Cerebellar nuclear complex (tissue), 1 donor: ENCODE results near the gene PHC3.
"Not testable (repeated sequence)": the region's sequence is repeated elsewhere in the genome, so short reads cannot be mapped to it uniquely, and the experiment has no call there.

ENCODE experiments used
- DNase-seq, 2 experiments: peaks; one replicate each; lab custom pipeline; 2025; lab: John Stamatoyannopoulos, UW

The PHC3 gene

GRCh38 chr3:170180908-170181885 lies at the start of gene PHC3:
Gene PHC3 (minus strand): TSS chr3:170181733. CDS start chr3:170181715, 18 bp downstream.
- peak; percentile 46 to 52 for DNase-seq

- no peak for DNase-seq
Observed at GRCh38 chr3:170228093-170228766, 46.7 kb upstream of the PHC3 start.

DNA sequence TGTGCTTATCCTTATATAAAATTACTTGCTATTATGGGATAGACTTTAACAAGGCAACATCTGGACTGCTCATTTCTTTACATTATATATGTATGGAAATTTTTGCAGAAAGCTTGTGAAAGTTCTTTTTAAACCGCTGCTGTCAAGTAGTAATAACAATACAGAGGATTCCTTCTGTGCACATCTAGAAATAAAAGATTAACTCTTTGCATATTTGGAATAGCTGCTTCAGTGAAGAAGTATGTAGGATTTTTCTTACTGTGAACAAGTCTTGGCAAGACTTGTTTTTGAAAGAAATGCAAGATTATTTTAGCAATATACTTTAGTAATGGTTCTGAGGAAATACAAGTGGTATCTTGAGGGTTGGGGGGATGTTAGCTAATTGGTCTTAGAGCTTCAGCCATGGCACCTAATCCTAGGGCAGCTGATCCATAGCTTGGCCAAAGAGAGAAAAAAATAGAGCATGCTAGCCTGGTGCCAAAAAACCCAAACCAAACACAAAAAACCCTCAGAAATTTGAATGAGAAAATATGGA lies 45.0 kb upstream of the PHC3 start:
- DNase-seq = no peak

GRCh38 chr3:170225166-170225565 lies 43.6 kb upstream of the PHC3 start:
- no peak for DNase-seq

- DNase-seq = peak in 1 of 2 experiments; percentile 2
Observed at GRCh38 chr3:170222647-170223541, 41.4 kb upstream of the PHC3 start.

DNA sequence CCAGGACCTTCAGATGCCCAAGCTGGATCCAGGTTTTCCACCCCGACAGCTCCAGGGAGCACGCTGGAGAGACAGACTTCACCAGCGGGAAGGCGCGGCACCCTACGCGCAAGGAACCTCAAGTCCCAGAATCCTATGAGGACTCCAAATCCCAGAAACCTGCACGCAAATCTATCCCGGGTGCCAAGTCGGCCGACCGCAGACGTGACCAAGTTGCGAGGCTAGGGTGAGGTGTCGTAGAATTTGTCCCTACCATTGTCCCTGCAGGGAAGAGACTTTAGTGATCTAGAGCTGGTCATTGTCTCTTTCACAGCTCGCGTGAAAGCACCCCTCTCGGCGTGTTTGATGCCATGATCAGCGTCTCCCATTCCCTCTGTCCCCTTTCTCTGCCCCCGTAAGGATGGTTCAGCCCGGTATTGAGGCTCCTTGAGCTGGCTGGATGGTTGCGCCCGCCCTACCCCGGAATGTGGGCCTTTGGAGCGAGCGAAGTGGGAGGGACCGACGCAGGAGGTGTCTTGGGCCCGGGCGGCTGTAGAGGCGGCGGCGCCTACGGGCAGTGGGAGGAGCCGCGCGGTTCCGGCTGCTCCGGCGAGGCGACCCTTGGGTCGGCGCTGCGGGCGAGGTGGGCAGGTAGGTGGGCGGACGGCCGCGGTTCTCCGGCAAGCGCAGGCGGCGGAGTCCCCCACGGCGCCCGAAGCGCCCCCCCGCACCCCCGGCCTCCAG lies 40.6 kb upstream of the PHC3 start, which contains the start of gene PRKCI:
Gene PRKCI (plus strand): TSS at position 501 of the 723 bp plus-strand sequence. CDS start 246 bp downstream, outside the sequence.
- DNase-seq = peak; percentile 70 to 96

DNA sequence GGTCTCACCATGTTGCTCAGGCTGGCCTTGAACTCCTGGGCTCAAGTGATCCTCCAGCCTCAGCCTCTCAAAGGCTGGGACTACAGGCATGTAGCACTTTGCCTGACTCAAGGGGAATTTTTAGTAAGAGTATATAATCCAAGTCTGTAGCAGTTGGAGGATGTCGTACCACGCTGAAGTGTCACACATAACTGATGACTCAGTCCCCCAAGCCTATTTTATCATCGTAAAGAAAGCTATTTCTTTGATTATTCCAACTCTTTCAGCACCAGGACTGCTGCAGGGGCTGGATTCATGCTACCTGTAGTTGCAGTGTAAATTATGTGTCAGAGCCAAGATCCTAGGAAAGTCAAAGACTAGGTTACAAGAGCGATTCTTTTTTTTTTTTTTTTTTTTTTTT lies 39.3 kb upstream of the PHC3 start:
- DNase-seq = no peak

- DNase-seq = no peak
Observed at GRCh38 chr3:170219850-170220249, 38.3 kb upstream of the PHC3 start.

GRCh38 chr3:170211668-170212067 lies 30.1 kb upstream of the PHC3 start:
- DNase-seq = no peak

DNA sequence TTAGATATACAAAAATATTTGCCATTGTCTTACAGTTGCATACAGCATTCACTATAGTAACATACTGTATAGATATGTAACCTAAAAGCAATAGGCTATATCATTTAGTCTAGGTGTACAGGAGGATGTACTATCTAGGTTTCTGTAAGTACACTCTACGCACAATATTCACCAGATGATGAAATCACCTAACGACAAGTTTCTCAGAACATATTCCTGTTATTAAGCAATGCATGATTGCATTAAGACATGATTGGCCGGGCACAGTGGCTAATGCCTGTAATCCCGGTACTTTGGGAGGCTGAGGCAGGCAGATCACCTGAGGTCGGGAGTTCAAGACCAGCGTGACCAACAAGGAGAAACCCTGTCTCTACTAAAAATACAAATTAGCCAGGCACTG lies 26.2 kb upstream of the PHC3 start:
- no peak for DNase-seq

- not testable (repeated sequence) for DNase-seq
Observed at GRCh38 chr3:170206164-170206762, 24.7 kb upstream of the PHC3 start.

DNA sequence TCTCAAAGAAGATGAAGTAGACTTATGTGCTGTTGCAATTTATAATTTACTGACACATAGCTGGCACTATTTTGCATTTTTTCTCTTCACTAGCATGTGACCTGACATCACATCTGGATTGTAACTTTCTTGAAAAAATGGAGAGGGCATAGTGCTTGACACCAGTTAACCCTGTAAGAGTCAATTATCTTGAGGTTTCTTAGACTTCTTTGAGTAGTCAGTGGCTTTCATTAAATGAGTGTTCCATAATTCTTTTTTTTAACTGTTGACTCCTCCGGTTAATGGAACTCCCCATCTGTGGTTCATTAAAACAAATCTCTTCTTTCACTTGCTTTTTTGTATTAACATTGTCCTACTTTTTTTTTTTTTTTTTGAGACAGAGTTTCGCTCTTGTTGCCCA lies 23.8 kb upstream of the PHC3 start:
- DNase-seq = no peak

DNA sequence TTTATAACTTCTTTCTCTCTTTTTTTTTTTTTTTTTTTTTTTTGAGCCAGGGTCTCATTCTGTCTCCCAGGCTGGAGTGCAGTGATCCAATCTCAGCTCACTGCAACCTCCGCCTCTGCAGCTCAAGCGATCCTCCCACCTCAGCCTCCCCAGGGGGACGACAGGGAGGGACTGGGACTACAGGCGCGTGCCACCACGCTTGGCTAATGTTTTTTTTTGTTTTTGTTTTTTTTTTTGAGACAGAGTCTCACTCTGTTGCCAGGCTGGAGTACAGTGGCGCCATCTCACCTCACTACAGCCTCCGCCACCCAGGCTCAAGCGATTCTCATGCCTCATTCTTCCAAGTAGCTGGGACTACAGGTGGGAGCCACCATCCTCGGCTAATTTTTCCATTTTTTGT lies 23.0 kb upstream of the PHC3 start:
- no peak for DNase-seq

- no peak for DNase-seq
Observed at GRCh38 chr3:170204023-170204472, 22.5 kb upstream of the PHC3 start.

- no peak for DNase-seq
Observed at GRCh38 chr3:170203457-170203856, 21.9 kb upstream of the PHC3 start.

DNA sequence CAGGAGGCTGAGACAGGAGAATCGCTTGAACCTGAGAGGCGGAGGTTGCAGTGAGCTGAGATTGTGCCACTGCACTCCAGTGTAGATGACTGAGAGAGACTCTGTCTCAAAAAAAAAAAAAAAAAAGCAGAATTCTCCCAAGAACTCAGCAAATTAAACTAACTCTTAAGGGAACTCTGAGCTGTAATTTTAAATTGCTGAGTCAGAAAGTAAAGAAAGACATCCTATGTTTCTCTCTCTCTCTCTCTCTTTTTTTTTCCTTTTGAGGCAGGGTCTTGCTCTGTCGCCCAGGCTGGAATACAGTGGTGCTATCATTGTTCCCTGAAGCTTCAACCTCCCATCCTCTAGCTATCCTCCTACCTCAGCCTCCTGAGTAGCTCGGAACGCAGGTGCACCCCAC lies 20.0 kb upstream of the PHC3 start:
- DNase-seq = no peak

GRCh38 chr3:170200987-170201386 lies 19.5 kb upstream of the PHC3 start:
- DNase-seq = no peak

- DNase-seq = no peak
Observed at GRCh38 chr3:170196833-170197232, 15.3 kb upstream of the PHC3 start.

DNA sequence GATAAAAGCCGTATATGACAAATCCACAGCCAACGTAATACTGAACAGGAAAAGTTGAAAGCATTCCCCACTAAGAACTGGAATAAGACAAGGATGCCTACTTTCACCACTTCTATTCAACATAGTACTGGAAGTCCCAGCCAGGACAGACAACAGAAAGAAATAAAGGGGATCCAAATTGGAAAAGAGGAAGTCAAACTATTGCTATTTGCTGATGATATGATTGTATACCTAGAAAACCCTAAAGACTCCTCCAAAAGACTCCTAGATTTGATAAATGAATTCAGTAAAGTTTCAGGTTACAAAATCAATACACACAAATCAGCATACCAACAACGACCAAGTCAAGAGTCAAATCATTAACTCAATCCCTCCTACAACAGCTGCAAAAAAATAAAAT lies 14.2 kb upstream of the PHC3 start:
- not testable (repeated sequence) for DNase-seq
